Measurements from ENCODE around the gene CLPX. TPM values are rescaled to one million over a fixed set of nuclear protein-coding genes. Genes with fewer than 3 reads are reported as not detected.
A peak's percentile ranks its signal among the peaks of the same experiment; 100 is the strongest.
"Not testable (repeated sequence)": the region's sequence is repeated elsewhere in the genome, so short reads cannot be mapped to it uniquely, and the experiment has no call there.

The CLPX gene
- total RNA-seq, 1 donor from 2014 or later = 47.7 TPM

- DNase-seq (ENCODE audit: low spot score) = no peak
Measured at GRCh38 chr15:65207280-65207840, 22.2 kb upstream of the CLPX start.

GRCh38 chr15:65206750-65207149, 21.6 kb upstream of the CLPX start:
- DNase-seq (ENCODE audit: low spot score) = peak; percentile 60

DNA sequence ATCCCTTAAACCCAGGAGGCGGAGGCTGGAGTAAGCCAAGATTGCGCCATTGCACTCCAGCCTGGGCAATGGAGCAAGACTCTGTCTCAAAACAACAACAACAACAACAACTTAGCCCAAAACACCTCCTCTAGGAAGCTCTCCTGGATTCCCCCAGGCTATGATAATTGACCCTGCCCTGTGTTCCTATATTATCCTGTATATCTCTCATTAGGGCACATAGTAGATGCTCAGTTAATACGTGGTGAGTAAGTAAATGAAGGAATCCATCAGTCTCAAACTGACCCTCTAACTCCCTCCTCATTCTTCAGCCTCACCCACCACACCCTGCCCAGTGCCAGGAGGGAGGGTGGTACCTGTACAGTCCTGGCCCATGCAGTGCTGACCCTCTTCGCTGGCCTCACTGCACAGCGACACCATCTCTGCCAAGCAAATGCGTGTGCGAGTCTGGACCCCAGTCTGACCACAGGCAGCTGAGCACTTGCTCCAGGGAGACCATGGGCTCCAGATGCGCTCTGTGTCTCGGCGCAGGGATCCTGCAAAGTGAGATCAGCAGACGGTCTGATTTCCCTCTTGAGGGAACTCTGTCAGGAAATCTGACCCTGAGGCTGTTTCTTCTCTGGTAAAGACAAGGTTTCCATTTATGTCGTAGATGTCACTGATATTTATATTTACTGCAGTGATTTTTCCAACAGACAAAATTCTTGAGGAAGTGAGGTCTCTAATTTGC, 20.0 kb upstream of the CLPX start:
- peak; percentile 49 for DNase-seq (ENCODE audit: low spot score)

DNA sequence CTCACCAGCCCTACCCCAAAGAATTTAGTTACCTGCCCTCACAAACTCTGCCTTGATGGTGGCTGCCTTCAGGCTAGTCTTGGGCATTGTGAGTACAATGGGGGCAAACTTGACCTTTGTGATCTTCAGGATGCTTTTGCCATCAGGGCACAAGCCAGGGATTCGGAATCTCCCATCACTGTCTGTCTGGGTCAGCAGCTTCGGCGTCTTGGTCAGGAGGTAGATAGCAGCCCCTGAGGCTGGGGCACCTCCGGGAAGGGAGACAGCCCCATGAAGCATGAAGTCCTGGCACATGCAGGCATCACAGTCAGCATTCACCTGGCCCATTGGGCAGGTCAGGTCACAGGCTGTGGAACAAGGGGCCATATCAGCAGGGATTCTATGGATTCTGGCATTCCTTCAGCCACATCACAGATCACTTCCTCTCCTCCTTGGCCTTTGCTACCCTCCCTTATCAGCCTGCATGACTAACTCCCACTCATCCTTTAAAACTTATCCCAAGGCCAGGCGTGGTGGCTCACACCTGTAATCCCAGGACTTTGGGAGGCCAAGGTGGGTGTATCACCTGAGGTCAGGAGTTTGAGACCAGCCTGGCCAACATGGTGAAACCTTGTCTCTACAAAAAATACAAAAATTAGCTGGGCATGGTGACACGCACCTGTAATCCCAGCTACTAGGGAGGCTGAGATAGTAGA, 19.2 kb upstream of the CLPX start:
- peak; percentile 74 for DNase-seq (ENCODE audit: low spot score)

DNA sequence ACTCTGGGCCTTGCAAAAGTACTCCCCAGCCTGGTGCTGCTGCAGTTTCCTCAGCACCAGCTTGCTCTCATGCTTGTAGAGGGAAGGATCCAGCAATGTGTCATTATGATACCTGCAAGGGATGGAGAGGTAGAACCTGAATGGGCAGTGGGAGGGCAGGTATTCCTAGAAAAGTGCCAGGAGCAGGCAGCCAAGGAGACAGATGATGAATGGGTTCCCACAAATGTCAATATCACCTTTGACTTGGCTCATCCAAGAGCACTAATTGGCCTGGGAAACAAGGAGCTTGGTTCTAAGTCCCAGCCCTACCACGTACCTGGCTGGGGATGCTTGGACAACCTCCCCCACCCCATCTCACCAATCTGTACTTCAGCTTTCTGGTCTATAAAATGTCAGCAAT, 16.8 kb upstream of the CLPX start:
- no peak for DNase-seq (ENCODE audit: low spot score)

GRCh38 chr15:65198571-65198970, 13.4 kb upstream of the CLPX start:
- DNase-seq (ENCODE audit: low spot score) = peak; percentile 64

GRCh38 chr15:65197337-65197645, 12.1 kb upstream of the CLPX start:
- DNase-seq (ENCODE audit: low spot score) = no peak

DNA sequence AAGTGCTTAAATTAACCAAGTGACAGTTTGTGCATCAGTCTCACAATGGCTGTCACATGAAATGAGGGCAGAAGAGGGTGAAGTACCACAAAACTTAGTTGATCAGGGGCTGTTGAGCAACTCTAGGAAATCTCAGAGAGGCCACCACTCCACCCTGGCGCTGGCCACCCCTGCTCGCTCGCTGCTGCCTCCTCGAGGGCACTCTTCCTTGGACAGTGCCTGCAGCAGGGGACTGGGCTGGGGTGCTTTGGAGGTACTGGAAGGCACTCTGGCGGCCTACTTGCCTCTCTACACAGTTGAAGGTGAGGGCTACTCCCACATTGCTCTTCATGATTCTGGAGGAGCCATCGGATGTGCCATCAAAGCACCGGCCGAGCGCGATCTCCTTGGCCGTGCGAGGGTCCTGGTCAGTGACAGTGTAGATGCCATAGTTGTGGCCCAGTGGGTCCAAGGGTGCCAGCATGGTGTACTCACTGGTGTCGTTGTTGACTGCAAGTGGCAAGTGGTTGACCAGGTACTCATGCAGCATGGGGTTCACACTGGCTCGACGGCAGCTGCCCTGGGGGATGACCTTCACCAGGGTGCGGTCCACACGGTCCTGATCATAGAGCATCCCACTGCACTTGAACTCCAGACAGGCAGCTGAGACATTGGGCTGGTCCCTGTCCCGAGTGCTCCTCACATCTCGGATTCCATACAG, 11.6 kb upstream of the CLPX start:
- peak; percentile 85 for DNase-seq (ENCODE audit: low spot score)

DNA sequence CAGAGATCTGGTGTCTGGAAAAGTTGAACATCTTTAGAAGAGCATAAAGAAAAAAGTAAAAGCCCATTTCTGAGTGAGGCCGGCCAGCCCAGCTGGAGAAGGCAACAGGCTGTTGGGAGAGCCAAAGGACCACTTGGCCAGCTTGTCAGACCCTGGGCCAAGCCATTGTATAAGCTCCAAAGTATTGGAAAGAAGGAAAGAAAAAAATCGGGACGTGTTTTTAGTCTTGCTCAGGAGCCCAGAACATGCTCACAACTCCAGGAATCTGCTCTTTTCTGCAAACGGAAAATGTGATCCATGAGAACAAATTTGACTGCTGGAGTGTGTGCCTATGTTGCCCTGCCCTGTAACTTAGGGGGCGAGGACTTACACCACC, 10.4 kb upstream of the CLPX start:
- peak; percentile 45 for DNase-seq (ENCODE audit: low spot score)

DNA sequence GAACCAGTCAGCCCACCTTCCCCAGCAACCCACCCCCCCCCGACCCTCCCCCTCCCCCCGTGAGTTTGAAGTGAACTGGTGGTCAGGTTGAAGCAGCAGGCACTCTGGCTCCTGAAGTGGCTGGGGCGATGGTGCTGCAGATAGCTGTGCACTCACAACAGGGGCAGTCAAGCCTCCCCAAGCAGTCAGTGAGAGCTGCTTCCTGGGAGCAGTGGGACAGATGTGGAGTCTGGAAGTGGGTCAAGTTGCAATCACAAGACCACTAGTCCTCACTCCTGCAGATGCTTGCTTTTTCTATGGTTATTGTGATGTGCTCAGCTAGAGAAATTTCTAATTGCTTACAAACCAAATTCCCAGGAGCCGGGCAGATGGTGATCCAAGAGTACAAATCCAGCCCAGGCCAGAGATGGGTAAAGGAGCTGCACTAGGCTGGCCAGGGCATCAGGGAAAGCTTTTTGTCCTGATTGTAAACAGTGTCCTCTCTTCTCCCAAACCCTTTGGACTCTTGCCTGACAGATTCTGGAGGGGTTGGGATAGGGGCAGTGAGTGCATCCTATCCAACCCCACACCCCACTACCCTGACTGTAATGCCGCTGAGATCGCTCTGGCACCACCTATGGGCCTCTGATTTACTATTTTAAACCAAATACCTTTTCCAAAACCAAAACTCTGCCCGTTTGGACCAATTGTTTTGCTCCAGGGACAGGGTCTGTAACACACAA, 9.8 kb upstream of the CLPX start:
- DNase-seq (ENCODE audit: low spot score) = peak; percentile 76

DNA sequence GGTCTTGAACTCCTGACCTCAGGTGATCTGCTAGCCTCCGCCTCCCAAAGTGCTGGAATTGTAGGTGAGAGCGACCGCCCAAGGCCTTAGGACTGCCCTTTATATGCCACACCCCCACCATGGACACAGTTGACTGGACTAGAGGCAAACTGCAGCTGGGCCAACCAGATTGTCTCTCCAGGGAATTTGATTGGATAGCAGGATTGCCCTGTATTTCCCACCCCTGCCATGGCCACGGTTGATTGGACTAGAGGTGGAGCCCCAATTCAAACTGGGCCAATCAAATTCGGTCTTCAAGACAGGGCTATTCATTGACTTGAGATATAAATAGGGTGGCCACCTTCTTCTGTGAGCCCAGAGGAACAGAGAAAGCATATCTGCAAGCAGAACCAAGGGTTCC, 6.9 kb upstream of the CLPX start:
- DNase-seq (ENCODE audit: low spot score) = peak; percentile 45

DNA sequence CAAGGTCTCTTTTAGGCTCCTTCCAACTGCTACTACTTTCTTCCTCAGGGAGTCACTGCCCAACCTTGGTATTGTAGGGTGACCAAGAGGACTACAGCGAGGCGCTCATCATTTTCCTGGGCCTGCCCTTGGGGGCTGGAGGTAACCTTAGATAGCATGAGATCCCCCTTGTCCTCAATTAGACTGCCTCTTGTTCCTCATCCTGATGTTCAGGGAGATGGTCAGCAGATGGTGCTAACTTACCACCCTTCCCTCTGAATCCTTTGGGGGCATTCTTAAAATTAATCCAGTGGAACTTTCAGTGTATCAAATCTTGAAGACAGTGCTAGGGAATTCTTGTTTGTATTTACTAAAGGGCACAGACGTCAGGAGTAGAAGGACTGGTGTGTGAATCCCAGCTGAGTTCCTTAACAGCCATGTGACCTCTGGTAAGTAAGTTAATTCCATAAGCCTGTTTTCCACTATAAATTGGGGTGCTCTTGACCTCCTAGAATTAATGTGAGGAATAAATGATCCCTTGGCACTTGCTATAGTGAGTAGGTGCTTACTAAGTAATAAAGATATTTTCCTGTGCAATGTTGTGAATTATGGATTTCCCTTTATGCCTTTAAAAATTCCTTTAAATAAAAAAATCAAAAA, 4.1 kb upstream of the CLPX start:
- no peak for DNase-seq (ENCODE audit: low spot score)

- DNase-seq (ENCODE audit: low spot score) = peak; percentile 57
Measured at GRCh38 chr15:65188472-65188871, 3.3 kb upstream of the CLPX start.

- DNase-seq (ENCODE audit: low spot score) = no peak
Measured at GRCh38 chr15:65184305-65184867, 756 bp downstream of the CLPX start.

DNA sequence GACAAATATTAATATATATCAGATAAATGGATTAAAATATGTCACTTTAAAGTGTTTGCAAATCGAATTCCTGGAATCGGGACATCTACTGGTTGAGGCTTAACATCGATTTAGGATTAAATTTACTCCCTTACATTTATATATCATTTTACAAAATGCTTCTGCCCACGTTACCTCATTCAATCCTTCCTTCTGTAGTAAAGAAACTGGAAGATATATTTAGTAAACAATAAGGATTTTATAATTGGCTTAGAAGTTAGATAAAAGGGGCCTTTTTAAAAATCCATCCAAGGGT, 1.3 kb downstream of the CLPX start:
- no peak for DNase-seq (ENCODE audit: low spot score)

- DNase-seq (ENCODE audit: low spot score) = no peak
Measured at GRCh38 chr15:65182538-65182937, 2.6 kb downstream of the CLPX start.

DNA sequence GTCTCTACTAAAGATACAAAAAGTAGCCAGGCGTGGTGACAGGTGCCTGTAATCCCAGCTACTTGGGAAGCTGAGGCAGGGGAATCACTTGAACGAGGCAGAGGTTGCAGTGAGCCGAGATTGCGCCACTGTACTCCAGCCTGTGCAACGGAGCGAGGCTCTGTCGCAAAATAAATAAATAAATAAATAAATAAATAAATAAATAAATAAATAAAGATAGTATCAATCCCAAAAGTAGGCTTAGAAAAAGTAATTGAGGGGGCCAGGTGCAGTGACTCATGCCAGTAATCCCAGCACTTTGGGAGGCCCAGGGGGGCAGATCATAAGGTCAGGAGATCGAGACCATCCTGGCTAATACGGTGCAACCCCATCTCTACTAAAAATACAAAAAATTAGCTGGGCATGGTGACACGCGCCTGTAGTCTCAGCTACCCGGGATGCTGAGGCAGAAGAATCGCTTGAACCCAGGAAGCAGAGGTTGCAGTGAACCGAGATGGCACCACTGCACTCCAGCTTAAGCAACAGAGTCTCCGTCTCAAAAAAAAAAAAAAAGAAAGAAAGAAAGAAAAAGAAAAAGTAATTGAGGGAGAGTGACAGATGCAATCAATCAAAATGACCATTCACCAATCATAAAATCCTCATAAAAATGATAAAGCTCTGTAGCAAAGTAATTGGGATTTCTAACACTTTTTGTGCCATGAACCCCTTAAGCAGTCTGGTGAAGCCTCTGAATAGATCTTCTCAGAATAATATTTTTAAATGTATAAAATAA, 3.4 kb downstream of the CLPX start:
- DNase-seq (ENCODE audit: low spot score) = not testable (repeated sequence)

DNA sequence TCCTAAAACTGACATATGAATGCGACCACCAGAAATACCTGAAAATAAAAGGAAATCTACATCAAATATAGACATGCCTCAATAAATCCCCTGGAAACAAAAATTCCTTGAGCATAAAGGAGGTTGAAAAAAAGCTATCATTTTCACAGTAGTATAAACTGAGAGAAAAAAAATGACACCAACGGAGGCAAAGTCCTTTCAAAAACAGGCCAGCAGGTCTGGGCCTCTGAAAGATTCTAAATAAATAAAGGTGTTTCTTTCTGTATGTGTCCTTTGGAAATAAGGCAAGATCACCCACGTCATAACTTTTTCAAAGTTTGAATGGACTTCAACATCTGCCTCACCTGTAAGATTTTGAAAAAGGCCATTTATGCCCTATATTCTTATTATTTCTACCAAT, 5.0 kb downstream of the CLPX start:
- DNase-seq (ENCODE audit: low spot score) = no peak

DNA sequence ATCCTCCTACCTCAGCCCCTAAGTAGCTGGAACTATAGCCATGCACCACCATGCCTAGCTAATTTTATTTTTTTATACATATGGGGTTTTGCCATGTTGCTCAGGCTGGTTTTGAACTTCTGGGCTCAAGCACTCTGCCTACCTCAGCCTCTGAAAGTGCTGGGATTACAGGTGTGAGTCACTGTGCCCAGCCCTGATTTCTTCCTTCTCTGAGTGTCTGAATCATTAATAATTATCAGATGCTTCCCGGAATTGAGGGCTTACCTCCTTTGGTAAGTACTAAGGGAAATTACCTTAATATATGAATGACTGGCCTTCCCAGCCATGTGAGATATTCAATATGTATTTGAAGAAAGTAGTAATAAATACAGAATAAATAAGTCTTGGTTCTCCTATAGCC, 7.2 kb downstream of the CLPX start:
- no peak for DNase-seq (ENCODE audit: low spot score)

- DNase-seq (ENCODE audit: low spot score) = no peak
Measured at GRCh38 chr15:65176056-65176455, 9.1 kb downstream of the CLPX start.

Data from mesenteric fat pad (tissue), 1 donor.